SK-N-MC (cell line): ENCODE measurements around the gene METTL4.

ENCODE experiments used
- DNase-seq: peaks from one replicate; pipeline ENCODE4 v3.0.0-alpha.2; 2011; ENCODE audit warnings: low read depth, low spot score
- H3K27ac ChIP-seq: fragments of 200-600 bp; sonication (generic); 2 replicates; pipeline ENCODE4 v1.5.1; 2016; ENCODE audit warnings: mixed run types
- H3K36me3 ChIP-seq: fragments of 200-600 bp; sonication (generic); 2 replicates; pipeline ENCODE4 v1.6.1; 2017; ENCODE audit warnings: antibody characterized with exemption, low read length, mixed read lengths; ENCODE audit not compliant: insufficient read depth
- H3K4me3 ChIP-seq: fragments of 200-600 bp; sonication (generic); 2 replicates; pipeline ENCODE4 v1.5.1; 2016
- H3K9ac ChIP-seq: fragments of 200-600 bp; sonication (generic); 2 replicates; pipeline ENCODE4 v1.8.0; 2017; ENCODE audit warnings: mixed run types, mixed read lengths; ENCODE audit not compliant: insufficient read length
- H3K9me3 ChIP-seq: fragments of 200-600 bp; sonication (generic); 2 replicates; pipeline ENCODE4 v1.6.1; 2017; ENCODE audit warnings: low read depth, mild to moderate bottlenecking, antibody characterized with exemption, low read length, moderate library complexity, mixed read lengths
- EZH2 ChIP-seq: fragments of 200-600 bp; sonication (generic); IDR thresholded peaks from one replicate; pipeline ENCODE4 v1.6.1; 2017; ENCODE audit warnings: antibody characterized with exemption
- FOXP2 ChIP-seq: optimal IDR thresholded peaks from 2 replicates; pipeline ENCODE3; 2011; ENCODE audit warnings: mild to moderate bottlenecking, moderate library complexity; ENCODE audit not compliant: insufficient read depth; ENCODE audit errors: extremely low read length, control extremely low read depth
- POLR2AphosphoS5 ChIP-seq: IDR thresholded peaks from 2 replicates; pipeline ENCODE4 v1.6.1; 2012; ENCODE audit warnings: mild to moderate bottlenecking, low read depth, low read length, borderline replicate concordance

The METTL4 gene

DNA sequence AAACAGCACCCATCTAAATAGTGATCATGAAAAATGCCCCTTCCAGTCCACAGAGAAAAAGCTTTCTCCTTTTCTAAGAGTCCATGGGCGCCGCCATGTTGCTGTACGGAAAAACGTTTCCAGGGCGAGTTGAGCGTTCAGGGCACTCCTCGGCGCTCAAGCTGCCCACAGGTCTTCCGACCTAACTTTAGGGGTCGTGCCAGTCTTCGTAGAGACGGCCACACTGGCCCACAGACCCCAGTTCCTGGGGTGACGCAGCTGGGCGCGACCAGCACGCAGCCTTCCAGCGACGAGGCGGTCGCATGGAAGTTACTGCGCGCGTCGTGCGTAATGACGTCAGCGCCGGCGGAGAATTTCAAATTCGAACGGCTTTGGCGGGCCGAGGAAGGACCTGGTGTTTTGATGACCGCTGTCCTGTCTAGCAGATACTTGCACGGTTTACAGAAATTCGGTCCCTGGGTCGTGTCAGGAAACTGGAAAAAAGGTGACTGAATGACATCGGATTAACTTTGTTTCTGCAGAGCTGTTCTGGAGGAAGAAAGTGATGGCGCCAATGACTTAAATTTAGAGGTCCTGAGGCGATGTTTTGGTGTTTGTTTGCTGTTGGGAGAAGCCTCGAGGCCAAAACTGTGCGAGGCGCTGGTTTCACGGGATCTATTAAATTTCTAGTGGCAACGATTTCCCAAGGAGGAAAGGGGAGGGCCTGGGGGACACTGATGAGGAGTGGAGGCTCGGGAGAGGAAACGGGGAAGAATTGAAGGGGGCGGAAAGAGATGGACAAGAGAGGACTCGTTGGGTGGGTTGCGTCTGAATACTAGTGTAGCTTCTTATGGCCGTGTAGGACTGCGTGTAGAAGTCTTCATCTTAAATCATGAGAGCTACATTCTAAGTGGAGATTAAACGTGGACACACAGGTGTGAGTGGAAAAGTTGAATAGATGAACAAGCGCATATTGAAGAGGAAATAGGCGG is at the start of gene METTL4, which contains the start of gene NDC80:
TSS of gene METTL4 (minus strand) at position 306 of the 971 bp plus-strand sequence. CDS start 4,289 bp downstream, outside the sequence.
TSS of gene NDC80 (plus strand) at position 358 of the 971 bp plus-strand sequence. CDS start 1,429 bp downstream, outside the sequence.
- Histone ChIP-seq H3K27ac (peak within 1 kb of the TSS; percentile 93), H3K9me3 (no peaks in the 10 kb centered on the region), H3K36me3 (peaks cover 46% of the 10 kb centered on the region), H3K9ac (peak within 1 kb of the TSS; percentile 95), H3K4me3 (peak within 1 kb of the TSS; percentile 99)
- peak; percentile 40 for DNase-seq
- TF ChIP-seq FOXP2 (peak; percentile 66), EZH2 (no peak), POLR2AphosphoS5 (peak; percentile 81)

GRCh38 chr18:2618009-2618408 is 46.7 kb upstream of the METTL4 start:
- no peak for TF ChIP-seq EZH2
- no peak for TF ChIP-seq POLR2AphosphoS5
- TF ChIP-seq FOXP2: no peak
- Histone ChIP-seq H3K4me3 (no peak overlapping the region), H3K27ac (peak overlapping the region; percentile 75; the same call in 1 of the 2 replicates), H3K9me3 (no peaks in the 10 kb centered on the region), H3K9ac (no peak overlapping the region), H3K36me3 (peaks cover 27% of the 10 kb centered on the region)
- no peak for DNase-seq

DNA sequence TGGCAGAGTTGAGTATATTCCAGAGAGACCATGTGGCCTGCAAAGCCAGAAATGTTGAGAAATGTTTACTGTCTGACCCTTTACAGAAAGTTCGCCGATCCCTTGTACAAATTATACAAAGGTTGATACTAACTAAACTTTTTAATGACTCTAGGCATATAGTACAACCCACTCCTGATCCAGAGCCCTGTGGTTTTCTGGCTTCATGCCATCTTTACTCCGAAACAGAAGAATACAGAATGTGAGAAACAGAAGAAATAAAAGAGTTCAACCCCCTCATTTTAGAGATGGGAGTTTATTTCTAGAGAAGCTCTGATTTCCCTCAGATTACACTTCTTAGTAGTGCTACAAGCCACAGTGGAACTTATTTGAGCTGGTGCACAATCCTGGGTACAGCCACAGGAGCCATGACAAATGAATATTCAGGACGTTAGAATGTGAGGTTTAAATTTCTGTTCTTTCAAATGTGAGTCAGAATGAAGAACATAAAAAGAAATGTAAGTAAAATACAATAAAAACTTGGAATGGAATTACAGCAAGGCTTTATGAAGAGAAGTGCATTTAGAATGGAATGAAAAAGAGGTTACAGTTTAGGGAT is 46.2 kb upstream of the METTL4 start:
- H3K4me3 ChIP-seq: peak overlapping the region; percentile 11; the same call in 1 of the 2 replicates
- H3K9me3 ChIP-seq: no peaks in the 10 kb centered on the region
- H3K9ac ChIP-seq: peak overlapping the region; percentile 26
- H3K36me3 ChIP-seq: peaks cover 32% of the 10 kb centered on the region
- DNase-seq: no peak
- H3K27ac ChIP-seq: peak overlapping the region; percentile 75
- TF ChIP-seq EZH2 (no peak), POLR2AphosphoS5 (no peak), FOXP2 (no peak)

DNA sequence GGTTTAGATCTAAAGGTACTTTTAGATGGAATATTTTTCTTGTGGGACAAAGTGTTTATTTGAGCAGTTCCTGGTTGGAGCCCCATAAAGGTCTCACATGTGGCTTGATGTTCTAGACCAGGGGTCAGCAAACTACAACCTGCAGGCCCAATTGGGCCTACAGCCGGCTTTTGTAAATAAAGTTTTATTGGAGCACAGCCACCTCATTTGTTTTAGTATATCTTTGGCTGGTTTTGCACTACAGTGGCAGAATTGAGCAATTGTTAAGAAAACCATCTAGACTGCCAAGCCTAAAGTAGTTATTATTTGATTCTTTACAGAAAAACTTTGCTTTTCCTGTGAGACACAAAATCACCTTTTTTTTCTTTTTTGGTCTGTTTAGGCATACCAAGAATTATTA is 41.7 kb upstream of the METTL4 start:
- no peak for DNase-seq
- H3K9me3 ChIP-seq: no peaks in the 10 kb centered on the region
- H3K9ac ChIP-seq: no peak overlapping the region
- H3K4me3 ChIP-seq: no peak overlapping the region
- no peak overlapping the region for H3K27ac ChIP-seq
- H3K36me3 ChIP-seq: peaks cover 68% of the 10 kb centered on the region
- TF ChIP-seq POLR2AphosphoS5 (no peak), EZH2 (no peak), FOXP2 (no peak)

GRCh38 chr18:2610549-2610948 is 39.2 kb upstream of the METTL4 start:
- TF ChIP-seq POLR2AphosphoS5 (no peak), FOXP2 (no peak), EZH2 (no peak)
- no peak for DNase-seq
- H3K36me3 ChIP-seq: peaks cover 73% of the 10 kb centered on the region
- no peak overlapping the region for H3K27ac ChIP-seq
- H3K4me3 ChIP-seq: no peak overlapping the region
- H3K9ac ChIP-seq: no peak overlapping the region
- no peaks in the 10 kb centered on the region for H3K9me3 ChIP-seq

DNA sequence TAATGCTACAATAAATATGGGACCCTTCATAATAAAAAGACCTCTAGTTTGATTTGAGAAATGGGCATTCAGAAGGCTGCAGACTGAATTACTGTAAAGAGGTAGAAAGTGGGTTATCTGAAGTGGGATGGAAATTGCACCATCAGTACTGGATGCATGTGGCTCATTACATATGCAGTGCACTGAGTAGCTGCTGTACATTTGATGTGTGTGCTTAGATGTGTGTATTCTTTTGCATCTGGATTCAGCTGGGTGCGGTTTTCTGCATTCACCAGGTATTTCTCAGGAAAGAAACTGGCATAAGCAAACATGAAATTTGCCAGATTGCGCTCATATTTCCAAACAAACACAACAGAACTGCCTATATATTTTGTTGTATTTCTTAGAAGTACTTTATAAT is 38.3 kb upstream of the METTL4 start:
- no peaks in the 10 kb centered on the region for H3K9me3 ChIP-seq
- no peak for DNase-seq
- no peak overlapping the region for H3K9ac ChIP-seq
- H3K36me3 ChIP-seq: peaks cover 63% of the 10 kb centered on the region
- TF ChIP-seq FOXP2 (no peak), EZH2 (no peak), POLR2AphosphoS5 (no peak)
- H3K27ac ChIP-seq: no peak overlapping the region
- no peak overlapping the region for H3K4me3 ChIP-seq

DNA sequence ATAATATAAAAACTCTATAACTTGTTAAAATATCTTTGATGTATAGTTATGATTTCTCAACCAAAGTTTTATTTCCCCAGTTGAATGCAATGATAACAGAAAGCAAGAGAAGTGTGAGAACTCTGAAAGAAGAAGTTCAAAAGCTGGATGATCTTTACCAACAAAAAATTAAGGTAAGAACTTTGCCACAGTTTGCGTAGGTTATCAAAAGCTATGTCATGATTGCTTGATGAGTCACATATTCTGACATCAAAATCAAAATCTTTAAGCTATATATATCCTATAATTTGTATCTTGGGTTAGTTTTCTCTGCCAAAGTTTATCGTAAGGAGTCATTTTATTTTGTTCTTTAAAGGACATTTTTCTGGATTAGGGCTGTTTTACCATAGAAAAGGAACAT is 35.0 kb upstream of the METTL4 start:
- TF ChIP-seq FOXP2 (no peak), EZH2 (no peak), POLR2AphosphoS5 (no peak)

DNA sequence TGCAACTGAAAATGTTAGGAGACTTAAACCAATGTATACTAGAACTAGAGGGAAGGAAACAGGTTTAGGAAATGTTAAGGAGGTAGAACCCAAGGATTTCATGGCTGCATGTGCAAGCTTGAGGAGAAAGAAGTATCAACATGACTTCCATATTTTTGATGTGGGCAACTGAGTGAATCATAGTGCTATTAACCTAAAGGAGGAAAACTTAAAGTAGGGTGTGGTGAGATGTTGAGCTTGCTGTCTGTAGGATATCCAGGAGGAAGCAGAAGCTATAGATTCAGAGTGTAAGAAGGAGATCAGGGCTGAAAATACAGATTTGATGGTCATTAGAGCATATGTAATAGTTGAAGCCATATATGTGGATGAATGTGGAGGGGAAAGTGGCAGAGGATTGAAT is 31.5 kb upstream of the METTL4 start:
- no peak overlapping the region for H3K4me3 ChIP-seq
- H3K9ac ChIP-seq: no peak overlapping the region
- no peak for DNase-seq
- H3K27ac ChIP-seq: no peak overlapping the region
- TF ChIP-seq EZH2 (no peak), POLR2AphosphoS5 (no peak), FOXP2 (no peak)
- H3K36me3 ChIP-seq: peaks cover 53% of the 10 kb centered on the region
- no peaks in the 10 kb centered on the region for H3K9me3 ChIP-seq

More for the DNA sequence above, 35.0 kb upstream of the METTL4 start:
- Histone ChIP-seq H3K9ac (no peak overlapping the region), H3K9me3 (no peaks in the 10 kb centered on the region), H3K27ac (peak overlapping the region; percentile 93; the same call in 1 of the 2 replicates), H3K36me3 (peaks cover 54% of the 10 kb centered on the region), H3K4me3 (0 out of 2 replicates have a peak overlapping the region, but pooled peaks have one; percentile 7)
- no peak for DNase-seq
